ENCODE measurements around the gene DNM3.

Gene DNM3

DNA sequence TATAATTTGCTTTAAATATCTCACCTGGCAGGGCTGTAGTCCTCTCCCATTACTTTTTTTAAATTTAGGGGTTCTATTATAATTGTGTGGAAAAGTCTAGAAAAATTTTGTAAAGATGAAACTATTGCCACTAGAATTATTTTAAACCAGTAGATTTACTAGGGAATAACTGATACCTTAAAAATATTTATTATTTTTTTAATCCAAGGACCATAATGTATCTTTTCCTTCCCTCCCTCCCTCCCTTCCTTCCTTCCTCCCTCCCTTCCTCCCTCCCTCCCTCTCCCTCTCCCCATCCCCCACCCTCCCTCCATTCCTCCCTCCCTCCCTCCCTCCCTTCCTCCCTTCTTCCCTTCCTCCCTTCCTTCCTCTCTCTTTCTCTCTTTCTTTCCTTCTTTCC, 90.5 kb downstream of the DNM3 start:
- DNase-seq: no peak

DNA sequence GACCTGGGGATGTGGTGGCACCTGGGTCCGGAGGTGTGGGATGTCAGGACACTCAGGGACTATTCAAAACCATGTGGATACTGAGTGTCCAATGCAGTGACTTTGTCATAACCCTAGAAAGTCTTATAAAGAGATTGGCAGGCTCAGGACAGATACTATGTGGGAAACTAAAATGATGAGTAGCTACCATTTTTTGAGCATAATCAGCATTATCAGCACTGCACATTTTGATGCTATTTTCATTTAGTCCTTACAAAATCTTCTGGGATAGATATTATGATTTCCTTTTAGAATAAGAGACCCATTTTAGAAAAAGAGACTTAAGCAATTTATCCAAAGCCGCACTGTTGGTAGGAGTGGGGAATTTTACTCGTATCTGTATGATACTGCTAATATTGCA, 93.4 kb downstream of the DNM3 start:
- no peak for DNase-seq

DNA sequence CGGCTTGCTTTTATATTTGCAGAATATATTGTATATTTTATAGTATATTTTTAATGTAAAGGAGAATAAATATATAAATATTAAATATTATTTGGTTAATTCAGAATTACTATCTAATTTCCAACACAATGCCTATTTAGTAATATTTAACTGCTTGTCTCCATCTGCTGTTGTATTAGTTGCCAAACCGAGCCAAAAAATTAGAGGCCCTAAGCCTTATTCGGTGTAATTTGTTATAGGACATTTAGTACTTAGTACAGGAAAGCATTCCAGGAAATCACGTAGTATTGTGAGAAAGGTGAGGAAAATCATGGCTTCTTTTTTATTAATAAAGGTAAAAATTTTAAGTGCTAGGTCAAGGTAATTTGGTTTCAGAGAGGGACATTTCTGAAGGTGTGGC, 93.8 kb downstream of the DNM3 start:
- DNase-seq: no peak

DNA sequence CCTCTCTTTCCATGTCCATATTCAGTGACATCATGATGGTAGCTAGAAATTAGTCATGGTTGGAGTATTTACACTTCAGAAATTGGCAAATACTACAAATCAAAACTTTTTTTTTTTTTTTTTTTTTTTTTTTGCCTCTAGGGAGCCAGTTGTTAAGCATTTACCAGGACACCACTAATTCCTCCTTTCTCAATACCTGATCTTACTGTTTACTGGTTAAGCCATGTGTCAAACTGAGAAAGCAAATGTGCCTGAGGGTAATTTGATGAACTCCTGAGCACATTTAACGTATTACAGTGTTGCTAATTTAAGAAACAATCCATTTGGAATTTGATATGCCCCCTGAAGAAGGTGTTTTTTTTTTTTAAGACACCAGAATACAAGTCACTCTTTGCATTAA, 94.4 kb downstream of the DNM3 start:
- no peak for DNase-seq

DNA sequence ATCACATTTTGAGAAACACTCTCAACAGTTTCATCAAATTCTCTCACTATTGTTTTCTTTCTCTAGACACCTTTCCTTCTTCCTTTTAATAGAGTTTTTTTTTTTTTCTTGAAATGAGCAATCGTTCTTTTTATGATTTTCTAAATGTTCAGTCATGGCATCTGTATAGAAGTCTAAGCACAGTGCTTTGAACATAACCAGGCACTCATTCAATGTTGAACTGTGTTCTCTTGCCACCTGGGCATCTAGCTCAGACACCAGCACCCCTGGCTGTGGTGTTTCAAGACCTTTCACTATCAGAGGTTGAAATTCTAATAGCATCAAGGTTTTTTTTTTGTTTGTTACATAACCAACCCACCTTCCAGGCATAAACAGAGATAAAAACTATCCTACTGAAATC, 96.6 kb downstream of the DNM3 start:
- no peak for DNase-seq

DNA sequence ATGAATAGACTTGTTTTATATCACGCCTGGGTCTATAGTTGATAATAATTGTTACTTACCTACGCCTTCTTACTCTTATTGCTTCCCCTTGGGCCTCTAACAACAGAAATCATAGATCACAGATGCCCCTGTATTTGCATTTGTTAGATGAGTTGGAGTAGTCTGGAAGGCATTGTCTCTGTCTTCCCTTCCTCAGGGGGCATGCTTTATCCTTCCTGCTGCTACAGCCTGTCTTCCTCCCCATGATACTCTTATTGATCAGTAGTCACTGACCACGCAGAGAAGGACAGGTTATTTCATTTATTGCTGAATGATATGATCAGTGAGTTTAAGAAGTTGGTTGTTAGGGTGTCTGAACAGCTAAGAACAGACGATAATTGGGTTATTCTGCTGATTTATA, 98.4 kb downstream of the DNM3 start:
- DNase-seq: no peak

DNA sequence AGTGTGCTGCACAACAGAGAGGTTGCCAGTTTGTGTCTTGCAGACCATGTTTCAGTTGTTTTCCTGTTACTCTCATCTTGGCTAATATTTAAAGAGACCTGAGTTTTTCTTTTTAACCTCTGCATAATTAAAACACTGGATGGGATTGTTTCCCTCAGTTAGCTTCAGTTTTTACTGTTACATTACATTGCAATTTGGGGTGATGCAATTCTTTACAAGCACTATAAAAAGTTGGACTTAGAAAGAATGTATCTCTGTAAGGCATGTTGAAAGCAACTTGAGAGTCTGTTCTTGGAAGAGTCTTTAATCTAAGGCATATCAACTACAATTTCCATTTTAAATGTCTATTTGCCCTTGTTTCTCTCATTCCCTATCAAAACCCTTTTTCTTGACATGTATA, 99.1 kb downstream of the DNM3 start:
- no peak for DNase-seq

DNA sequence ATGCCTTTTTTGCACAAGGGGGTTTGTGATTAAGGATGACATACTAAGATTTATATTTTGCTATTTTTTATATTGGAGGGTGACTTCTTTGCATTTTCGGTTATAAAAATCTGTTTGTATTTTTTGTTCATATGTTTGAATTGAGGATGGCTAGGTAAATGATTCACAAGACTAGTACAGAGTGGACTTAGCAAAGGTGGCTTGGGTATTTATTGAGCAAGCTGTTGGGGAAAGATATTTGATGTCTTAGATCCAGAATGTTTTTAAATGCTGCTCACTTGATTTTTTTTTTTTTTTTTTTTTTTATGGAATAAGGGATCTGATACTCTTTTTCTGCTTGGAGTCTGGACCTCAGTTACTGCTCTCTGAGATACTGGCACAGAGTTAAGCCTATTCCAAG, 100.6 kb downstream of the DNM3 start:
- DNase-seq: no peak

DNA sequence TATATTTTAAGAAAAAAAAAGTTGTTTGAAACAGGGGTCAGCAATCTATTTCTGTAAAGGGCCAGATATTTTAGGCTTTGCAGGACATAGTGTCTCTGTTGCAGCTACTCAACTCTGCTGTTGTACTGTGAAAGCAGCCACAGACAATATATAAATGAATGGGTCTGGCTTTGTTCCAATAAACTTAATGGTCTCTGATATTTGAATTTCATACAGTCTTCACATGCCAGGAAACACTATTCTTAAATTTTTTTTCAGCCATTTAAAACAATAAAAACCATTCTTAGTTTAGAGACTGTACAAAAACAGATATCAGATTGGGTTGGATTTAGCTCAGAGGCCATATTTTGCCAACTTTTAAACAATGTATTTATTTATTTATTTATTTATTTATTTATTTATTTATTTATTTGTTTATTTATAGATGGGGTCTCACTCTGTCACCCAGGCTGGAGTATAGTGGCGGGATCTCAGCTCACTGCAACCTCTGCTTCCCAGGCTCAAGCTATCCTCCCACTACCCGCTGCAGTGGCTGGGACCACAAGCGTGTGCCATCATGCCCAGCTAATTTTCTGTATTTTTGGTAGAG, 102.8 kb downstream of the DNM3 start:
- DNase-seq: no peak

DNA sequence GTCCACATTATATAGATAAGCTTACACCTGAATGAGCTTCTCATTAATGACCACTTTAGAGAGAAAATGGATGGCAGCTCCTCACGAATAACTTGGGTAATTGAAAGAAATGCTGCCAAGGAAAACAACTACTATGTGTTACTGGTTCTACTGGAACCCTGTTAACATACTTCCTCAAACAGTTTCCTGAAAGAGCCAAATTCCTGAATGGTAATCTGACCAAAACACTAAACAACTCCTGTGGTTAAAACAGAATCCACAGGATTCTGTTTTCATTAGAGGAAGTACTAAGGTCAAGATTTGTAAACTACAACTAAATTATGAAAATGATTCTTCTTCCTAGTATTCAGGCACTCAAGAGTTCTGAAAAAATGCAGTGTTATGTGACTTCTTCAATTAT, 107.2 kb downstream of the DNM3 start:
- no peak for DNase-seq

DNA sequence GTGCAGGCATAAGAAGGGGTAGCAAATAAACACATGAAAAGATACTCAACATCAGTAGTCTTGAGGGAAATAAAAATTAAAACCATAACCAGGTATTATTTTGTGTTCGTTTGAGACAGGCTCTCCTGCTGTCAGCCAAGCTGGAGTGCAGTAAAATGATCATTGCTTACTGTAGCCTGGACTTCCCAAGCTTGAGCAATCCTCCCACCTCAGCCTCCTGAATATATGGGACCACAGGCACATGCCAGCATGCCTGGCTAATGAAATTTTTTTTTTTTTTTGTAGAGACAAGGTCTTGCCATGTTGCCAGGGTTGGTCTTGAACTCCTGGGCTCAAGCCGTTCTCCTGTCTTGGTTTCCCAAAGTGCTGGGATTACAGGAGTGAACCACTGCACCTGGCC, 108.0 kb downstream of the DNM3 start:
- no peak for DNase-seq

DNA sequence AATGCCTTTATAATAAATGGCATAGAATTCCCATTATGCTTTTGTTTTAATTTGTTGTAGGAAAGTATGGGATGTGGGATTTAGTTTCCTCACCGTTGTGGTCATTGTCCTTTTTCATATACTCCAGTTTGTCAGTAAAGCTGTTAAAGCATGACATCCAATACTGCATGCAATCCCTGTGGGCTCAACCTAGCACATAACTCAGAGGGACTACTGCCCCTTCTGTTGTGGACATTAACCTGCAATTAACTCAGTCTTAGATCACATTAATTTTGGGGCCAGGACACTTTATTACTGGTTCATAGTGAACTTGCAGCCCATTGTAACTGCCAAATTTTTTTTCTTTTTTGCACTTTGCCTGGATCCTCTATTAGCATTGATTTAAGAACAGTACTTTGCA, 112.5 kb downstream of the DNM3 start:
- DNase-seq: no peak

DNA sequence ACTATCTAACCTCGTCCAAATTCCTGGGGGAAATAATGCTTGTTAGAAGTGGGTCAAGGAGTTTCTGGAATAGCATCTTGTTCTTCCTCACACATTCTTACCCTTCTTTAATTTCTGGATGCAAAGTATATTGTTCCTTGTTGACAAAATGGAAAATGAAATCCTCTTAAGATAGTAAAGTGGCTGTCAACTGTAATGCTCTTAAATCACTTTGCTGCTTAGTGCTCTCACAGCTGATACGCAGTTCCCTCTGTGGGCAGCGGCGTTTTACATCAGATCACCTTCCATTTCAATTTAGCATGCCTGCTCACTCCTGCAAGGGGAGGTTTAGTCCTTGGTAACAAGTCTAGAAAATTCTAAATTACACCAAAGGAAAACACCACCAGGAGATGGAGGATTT, 113.1 kb downstream of the DNM3 start:
- no peak for DNase-seq

DNA sequence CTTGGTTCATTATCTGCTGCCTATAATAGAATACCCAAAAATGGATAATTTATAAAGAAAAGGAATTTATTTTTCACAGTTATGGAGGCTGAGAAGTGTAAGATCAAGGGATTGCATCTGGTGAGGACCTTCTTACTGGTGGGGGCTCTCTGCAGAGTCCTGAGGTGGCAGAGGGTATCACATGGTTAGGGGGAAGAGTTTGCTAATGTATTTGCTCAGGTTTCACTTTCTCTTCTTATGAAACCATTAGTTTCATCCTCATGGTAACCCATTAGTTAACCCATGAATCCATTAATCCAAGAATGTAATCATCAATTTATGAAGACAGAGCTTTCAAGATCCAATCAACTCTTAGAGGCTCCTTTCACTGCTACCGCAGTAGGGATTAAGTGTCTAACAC, 120.6 kb downstream of the DNM3 start:
- no peak for DNase-seq

DNA sequence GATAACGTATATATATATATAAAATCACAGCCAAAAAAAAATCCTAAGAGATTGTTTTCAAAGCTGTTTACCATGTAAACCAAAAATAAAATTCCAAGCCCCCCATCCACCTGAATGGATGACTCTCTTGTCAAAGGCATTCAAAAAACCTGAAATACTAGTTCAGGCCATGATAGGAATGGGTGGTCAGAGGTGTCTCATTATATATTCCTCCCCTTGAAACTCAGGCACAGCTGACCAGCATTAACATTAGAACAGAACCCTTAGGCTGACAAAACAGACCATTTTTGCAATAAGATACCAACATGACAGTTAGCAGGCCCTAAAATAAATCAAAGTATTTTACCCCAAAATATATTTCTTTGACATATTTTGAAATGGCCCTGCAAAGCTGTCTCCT, 122.5 kb downstream of the DNM3 start:
- DNase-seq: no peak

DNA sequence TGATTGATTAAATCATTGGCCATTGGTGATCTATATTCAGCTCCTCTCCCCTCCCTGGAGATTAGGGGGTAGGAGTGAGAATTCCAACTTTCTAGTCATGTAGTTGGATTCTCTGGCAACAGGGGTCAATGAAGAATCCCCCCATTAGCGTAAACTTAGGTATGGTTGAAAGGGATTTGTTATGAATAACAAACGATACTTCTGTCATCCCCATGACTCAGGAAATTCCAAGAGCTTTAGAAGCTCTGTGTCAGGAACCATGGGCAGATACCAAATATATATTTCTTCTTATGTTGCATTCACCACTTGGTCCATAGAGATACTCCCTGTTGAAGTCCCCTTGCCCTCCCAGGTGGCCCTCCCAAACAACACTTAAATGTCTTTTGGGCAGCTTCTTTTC, 124.5 kb downstream of the DNM3 start:
- no peak for DNase-seq

DNA sequence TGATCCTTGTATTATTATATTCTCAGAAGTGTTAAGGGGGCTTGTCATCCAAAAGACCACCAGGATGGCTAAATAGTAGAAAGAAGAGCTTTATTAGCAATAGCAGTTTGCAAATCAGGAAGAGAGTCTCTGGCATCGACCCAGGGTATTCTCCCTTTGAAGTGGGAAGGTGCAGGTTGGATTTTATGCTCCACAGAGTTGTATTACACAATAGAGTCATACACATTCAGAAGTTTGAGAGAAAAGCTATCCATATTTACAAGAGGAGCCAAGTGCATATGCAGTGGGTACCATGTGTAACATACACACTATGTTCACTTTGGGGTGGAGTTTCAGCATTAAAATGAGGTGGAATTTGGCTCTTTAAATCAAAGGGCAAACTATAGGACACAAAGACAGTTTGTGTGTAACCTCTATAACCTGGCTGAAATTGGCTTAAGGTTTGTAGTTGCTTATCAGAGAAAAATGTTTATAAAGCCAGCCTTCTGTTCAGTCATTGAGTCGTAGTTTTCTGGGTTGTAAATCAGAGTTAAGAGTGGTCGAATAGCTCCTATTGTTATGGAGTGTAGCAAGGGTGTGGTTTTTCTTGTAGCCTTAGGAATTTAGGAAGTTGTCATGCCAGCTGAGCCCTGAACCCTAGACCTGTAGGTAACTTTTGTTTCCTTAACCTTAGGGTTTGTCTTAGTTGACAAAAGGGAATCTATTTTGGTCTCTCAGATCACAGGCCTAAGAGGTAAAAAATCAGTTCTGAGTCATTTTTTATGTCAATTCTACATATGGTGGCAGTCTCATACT, 125.3 kb downstream of the DNM3 start:
- no peak for DNase-seq

DNA sequence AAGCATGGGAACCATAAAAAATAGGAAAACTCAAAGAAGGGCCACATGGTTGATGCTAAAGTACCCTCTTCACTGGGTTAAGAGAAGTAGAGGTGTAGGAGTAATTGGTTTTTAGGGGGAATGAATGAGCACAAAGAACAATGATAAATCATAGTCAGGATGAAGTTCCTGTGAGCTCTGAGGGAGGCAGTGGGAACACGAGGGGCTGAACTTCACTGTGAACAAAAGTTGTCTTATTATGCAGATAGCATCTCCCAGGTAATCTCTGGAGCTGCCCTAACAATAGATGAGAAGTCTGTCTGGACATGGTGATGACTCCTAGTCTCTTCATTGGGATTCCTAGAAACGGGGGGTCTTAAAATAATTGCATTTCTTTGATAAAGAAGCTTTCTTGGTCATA, 127.9 kb downstream of the DNM3 start:
- no peak for DNase-seq

DNA sequence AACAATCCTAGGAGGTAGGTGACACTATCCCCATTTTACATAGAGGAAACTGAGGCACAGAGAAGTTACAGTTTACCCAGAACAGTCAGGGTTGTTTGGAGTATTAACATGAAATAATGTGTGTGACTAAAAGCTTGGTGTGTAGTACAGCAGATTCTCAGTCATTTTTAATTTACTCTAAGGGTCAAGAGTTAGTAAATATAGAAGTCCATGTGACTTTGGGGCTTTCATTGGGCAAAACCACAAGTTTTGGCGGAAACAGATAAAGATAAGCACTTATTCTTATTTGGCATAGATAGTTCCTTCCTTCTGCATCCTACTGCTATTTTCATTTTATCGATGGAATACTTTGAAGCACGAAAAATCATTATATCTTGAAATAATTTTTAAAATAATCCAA, 128.5 kb downstream of the DNM3 start:
- DNase-seq: no peak

DNA sequence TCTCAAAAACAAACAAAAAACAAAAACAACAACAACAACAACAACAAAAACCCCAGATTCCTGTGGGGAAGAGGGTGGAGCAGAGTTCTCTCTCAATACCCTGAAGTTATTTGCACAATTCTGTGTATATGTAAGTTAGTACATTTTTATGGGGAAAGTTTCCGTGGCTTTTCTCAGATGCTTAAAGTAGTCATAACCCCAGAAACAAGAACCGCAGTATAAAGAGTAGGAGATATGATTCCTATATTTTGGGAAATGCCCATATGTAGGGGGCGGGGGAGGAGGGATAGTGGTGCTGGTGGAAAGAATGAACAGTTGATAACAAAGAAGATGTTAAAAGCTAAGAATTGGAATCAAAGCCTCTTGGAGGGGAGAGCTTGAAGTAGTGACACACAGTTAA, 131.5 kb downstream of the DNM3 start:
- DNase-seq: no peak

DNA sequence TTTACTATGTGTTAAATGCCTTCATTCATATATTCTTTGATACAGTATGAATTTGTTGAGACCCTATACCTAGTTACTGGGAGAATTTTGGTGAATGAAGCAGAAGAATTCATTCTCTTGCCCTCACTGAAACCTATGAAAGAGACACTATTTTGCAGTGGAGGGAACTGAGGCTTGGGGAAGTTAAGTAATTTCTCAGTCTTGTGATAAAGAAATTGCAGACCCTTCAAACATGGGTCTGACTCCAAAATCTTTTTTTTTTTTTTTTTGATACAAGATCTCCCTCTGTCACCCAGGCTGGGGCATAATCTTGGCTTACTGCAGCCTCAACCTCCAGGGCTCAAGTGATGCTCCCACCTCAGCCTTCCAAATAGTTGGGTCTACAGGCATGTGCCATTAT, 132.1 kb downstream of the DNM3 start:
- no peak for DNase-seq

DNA sequence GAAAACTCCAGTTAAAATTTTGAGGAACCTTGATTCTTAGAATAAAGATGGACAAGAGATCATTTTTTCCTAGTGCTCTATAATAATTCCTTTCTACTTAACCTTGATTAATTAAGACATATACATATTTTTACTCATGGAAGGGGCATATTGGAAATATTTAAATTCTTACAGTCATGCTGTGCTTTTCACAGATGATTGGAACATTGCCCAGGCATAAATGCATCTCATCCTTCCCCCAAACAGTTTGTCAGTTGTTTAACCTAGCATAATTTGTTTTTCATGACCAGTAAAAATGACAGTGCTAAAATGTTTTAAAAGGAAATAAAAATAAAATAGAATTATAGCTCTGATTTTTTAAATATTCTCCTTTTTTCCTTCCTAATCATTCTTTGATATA, 140.0 kb downstream of the DNM3 start:
- DNase-seq: peak; percentile 23 to 43

DNA sequence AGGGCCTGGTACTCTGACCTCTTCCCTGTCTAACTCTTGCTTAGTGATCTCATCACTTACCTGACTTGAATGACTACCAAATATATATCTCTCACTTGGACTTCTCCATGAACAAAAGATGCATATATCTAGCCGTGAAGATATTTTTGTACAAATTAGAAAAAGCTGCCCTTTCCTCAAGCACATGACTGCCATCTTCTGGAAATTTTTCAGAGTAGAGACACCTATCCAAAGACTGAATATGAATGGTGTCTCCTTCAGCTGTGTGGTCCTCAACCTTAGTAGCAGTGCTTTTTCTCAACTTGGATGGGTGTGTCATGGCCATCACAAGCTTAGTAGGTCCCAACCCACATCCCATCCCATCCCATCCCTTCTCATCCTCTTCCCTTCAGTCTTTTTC, 142.3 kb downstream of the DNM3 start:
- DNase-seq: peak; percentile 57 to 82

DNA sequence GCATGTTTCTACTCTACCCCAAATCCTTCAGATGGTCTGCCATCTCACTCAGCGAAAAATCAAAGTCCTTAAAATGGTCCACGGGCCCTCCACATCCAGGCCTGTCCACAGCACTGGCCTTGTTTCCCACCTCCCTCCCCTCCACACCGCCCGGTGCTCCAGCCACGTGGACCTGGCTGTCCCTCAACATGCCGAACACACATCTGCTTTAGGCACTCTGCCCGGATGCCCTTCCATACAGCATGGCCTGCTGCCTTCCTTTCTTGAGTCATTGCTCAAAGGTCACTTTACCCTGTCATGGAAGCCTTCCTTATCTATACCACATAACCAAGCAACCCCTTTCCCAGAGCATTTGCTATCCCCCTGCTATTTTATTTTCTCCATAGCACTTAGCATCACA, 143.0 kb downstream of the DNM3 start:
- no peak for DNase-seq

DNA sequence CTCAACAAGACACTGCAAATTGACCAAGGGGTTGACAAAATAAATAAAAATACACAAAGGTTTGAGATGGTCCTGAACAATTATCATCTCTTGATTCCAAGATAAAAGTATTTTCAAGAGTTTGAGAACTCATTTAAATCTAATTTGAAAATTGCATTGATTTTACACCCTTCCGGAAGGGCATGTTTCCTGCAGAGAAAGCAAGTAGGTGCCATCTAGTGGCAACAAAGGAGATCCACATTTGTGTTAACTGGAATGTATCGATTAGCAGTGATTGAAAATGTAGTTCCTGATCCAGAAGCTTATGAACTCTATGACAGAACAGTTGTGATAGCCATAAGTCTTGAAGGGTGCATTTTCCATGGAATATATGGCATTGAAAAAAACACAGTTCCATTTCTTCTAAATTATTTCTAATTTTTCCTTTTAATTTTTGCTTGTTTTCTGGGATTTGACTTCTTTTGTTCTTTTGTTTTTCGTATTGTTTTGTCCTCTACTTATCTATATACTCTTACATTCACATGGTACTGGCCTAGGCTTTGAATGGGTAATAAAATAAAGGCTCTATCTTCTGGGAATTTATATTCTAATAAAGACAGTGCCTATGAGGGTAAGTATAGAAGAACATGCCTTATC, 143.7 kb downstream of the DNM3 start:
- peak; percentile 29 to 83 for DNase-seq
